ENCODE measurements around the gene IPO9.

Gene IPO9

DNA sequence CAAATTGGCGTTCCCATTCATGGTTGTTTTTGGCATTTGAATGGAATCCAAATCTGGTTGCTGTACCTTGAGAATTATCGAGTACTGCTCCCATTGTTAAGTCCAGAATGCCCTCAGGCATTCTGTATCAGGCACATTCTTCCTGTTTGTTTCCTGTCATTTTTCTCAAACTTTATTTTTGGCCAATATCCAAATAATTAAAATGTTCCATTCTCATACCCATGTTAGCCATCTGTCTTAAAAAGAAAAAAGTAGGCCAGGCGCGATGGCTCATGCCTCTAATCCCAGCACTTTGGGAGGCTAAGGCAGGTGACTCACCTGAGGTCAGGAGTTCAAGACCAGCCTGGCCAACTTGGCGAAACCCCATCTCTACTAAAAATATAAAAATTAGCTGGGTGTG is 30.5 kb downstream of the IPO9 start:
- Histone ChIP-seq H3K4me2 (ENCODE audit: insufficient read depth, low read length) (no peak overlapping the region), H3K27me3 (ENCODE audit: insufficient read depth, low read length, poor library complexity) (no peaks in the 10 kb centered on the region), H3K36me3 (ENCODE audit: insufficient read depth, low read length) (peaks cover 92% of the 10 kb centered on the region), H3K9me3 (ENCODE audit: insufficient read depth, low read length, severe bottlenecking) (no peaks in the 10 kb centered on the region), H3K79me2 (ENCODE audit: insufficient read depth, low read length) (no peaks in the 10 kb centered on the region), H3K4me1 (ENCODE audit: insufficient read depth, low read length) (no peaks in the 10 kb centered on the region), H2AFZ (ENCODE audit: low read depth, low read length) (no peak overlapping the region), H3K4me3 (ENCODE audit: low read depth in 1 of 2, low read length in 2 of 2) (no peak overlapping the region), H3K9ac (ENCODE audit: low read depth, low read length) (no peak overlapping the region), H4K20me1 (ENCODE audit: insufficient read depth, low read length) (no peaks in the 10 kb centered on the region), H3K27ac (ENCODE audit: low read length) (no peak overlapping the region)
- no peak for ATAC-seq (ENCODE audit: insufficient read depth, low read depth)
- no peak for TF ChIP-seq EZH2 (IDR thresholded peaks at IDR 0.05; ENCODE audit: borderline replicate concordance, low read depth, low read length, severe bottlenecking)
- TF ChIP-seq, protein P1, sequence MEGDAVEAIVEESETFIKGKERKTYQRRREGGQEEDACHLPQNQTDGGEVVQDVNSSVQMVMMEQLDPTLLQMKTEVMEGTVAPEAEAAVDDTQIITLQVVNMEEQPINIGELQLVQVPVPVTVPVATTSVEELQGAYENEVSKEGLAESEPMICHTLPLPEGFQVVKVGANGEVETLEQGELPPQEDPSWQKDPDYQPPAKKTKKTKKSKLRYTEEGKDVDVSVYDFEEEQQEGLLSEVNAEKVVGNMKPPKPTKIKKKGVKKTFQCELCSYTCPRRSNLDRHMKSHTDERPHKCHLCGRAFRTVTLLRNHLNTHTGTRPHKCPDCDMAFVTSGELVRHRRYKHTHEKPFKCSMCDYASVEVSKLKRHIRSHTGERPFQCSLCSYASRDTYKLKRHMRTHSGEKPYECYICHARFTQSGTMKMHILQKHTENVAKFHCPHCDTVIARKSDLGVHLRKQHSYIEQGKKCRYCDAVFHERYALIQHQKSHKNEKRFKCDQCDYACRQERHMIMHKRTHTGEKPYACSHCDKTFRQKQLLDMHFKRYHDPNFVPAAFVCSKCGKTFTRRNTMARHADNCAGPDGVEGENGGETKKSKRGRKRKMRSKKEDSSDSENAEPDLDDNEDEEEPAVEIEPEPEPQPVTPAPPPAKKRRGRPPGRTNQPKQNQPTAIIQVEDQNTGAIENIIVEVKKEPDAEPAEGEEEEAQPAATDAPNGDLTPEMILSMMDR (IDR thresholded peaks at IDR 0.05; ENCODE audit: borderline replicate concordance, extremely low read depth, low read length, poor library complexity, severe bottlenecking), result no peak
- DNase-seq, result no peak

DNA sequence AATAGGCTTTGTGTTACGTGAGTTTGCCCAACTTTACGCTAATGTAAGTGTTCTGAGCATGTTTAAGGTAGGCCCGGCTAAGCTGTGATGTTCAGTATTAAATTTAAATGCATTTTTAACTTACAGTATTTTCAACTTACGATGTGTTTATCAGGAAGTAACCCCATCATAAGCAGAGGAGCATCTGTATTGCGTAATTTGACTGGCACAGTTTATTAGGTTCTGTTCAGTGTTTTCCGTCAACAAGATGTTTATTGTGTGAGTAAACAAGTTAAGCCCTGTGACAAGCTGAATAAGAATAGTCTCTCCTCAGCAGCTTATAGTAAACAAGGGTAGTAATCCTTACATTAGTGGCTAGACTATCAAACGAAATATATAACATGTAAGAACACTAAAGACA is 32.5 kb downstream of the IPO9 start:
- H4K20me1 ChIP-seq (ENCODE audit: insufficient read depth, low read length), result no peaks in the 10 kb centered on the region
- H3K4me3 ChIP-seq (ENCODE audit: low read depth in 1 of 2, low read length in 2 of 2), result no peak overlapping the region
- H3K27me3 ChIP-seq (ENCODE audit: insufficient read depth, low read length, poor library complexity), result no peaks in the 10 kb centered on the region
- H3K4me2 ChIP-seq (ENCODE audit: insufficient read depth, low read length), result no peak overlapping the region
- no peak for ATAC-seq (ENCODE audit: insufficient read depth, low read depth)
- DNase-seq, result no peak
- H3K9me3 ChIP-seq (ENCODE audit: insufficient read depth, low read length, severe bottlenecking), result no peaks in the 10 kb centered on the region
- H3K79me2 ChIP-seq (ENCODE audit: insufficient read depth, low read length), result no peaks in the 10 kb centered on the region
- H2AFZ ChIP-seq (ENCODE audit: low read depth, low read length), result no peak overlapping the region
- TF ChIP-seq EZH2 (IDR thresholded peaks at IDR 0.05; ENCODE audit: borderline replicate concordance, low read depth, low read length, severe bottlenecking), result no peak
- TF ChIP-seq, protein P1 (IDR thresholded peaks at IDR 0.05; ENCODE audit: borderline replicate concordance, extremely low read depth, low read length, poor library complexity, severe bottlenecking), result no peak
- no peak overlapping the region for H3K9ac ChIP-seq (ENCODE audit: low read depth, low read length)
- no peak overlapping the region for H3K27ac ChIP-seq (ENCODE audit: low read length)
- peaks cover 91% of the 10 kb centered on the region for H3K36me3 ChIP-seq (ENCODE audit: insufficient read depth, low read length)
- H3K4me1 ChIP-seq (ENCODE audit: insufficient read depth, low read length), result no peaks in the 10 kb centered on the region

DNA sequence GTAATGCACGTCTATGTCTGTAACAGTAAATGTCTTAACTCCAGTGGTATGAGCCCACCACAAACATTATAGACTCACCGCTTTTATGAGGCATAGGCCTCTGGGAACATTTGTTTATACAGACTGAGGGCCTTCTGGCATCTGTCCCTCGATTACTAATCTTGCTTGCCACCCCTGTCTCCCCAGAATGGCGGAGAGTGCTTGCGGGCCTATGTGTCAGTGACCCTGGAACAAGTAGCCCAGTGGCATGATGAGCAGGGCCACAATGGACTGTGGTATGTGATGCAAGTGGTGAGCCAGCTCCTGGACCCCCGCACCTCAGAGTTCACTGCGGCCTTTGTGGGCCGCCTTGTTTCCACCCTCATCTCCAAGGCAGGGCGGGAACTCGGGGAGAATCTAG is 41.4 kb downstream of the IPO9 start:
- H3K27ac ChIP-seq (ENCODE audit: low read length), result no peak overlapping the region
- ATAC-seq (ENCODE audit: insufficient read depth, low read depth), result no peak
- DNase-seq, result no peak

More for the DNA sequence above, 41.4 kb downstream of the IPO9 start:
- Histone ChIP-seq H3K4me3 (ENCODE audit: low read depth in 1 of 2, low read length in 2 of 2) (no peak overlapping the region), H3K9me3 (ENCODE audit: insufficient read depth, low read length, severe bottlenecking) (no peaks in the 10 kb centered on the region), H3K4me2 (ENCODE audit: insufficient read depth, low read length) (no peak overlapping the region), H3K79me2 (ENCODE audit: insufficient read depth, low read length) (no peaks in the 10 kb centered on the region), H4K20me1 (ENCODE audit: insufficient read depth, low read length) (no peaks in the 10 kb centered on the region), H3K9ac (ENCODE audit: low read depth, low read length) (no peak overlapping the region), H3K27me3 (ENCODE audit: insufficient read depth, low read length, poor library complexity) (no peaks in the 10 kb centered on the region), H2AFZ (ENCODE audit: low read depth, low read length) (no peak overlapping the region), H3K4me1 (ENCODE audit: insufficient read depth, low read length) (no peaks in the 10 kb centered on the region), H3K36me3 (ENCODE audit: insufficient read depth, low read length) (peaks cover 97% of the 10 kb centered on the region)
- TF ChIP-seq, protein P1 (IDR thresholded peaks at IDR 0.05; ENCODE audit: borderline replicate concordance, extremely low read depth, low read length, poor library complexity, severe bottlenecking), result no peak
- no peak for TF ChIP-seq EZH2 (IDR thresholded peaks at IDR 0.05; ENCODE audit: borderline replicate concordance, low read depth, low read length, severe bottlenecking)

All from DND-41 (cell line).